ENCODE results near the gene SIDT1.

The SIDT1 gene

GRCh38 chr3:113597596-113598354 is 65.4 kb downstream of the SIDT1 start:
- Histone ChIP-seq H3K4me2 (no peak overlapping the region), H3K4me1 (ENCODE audit: low read depth, poor library complexity, severe bottlenecking) (no peaks in the 10 kb centered on the region), H4K20me1 (ENCODE audit: insufficient read depth) (no peaks in the 10 kb centered on the region), H3K36me3 (ENCODE audit: insufficient read depth) (no peaks in the 10 kb centered on the region), H3K27ac (no peak overlapping the region), H3K27me3 (ENCODE audit: insufficient read depth, low read depth) (no peaks in the 10 kb centered on the region), H2AFZ (ENCODE audit: low read depth) (no peak overlapping the region), H3K79me2 (ENCODE audit: insufficient read depth, low read depth) (no peaks in the 10 kb centered on the region), H3K4me3 (IDR thresholded peaks at IDR 0.05; ENCODE audit: insufficient read depth, low read depth, low read length) (no peak overlapping the region), H3K9ac (no peak overlapping the region)
- TF ChIP-seq, protein P1, sequence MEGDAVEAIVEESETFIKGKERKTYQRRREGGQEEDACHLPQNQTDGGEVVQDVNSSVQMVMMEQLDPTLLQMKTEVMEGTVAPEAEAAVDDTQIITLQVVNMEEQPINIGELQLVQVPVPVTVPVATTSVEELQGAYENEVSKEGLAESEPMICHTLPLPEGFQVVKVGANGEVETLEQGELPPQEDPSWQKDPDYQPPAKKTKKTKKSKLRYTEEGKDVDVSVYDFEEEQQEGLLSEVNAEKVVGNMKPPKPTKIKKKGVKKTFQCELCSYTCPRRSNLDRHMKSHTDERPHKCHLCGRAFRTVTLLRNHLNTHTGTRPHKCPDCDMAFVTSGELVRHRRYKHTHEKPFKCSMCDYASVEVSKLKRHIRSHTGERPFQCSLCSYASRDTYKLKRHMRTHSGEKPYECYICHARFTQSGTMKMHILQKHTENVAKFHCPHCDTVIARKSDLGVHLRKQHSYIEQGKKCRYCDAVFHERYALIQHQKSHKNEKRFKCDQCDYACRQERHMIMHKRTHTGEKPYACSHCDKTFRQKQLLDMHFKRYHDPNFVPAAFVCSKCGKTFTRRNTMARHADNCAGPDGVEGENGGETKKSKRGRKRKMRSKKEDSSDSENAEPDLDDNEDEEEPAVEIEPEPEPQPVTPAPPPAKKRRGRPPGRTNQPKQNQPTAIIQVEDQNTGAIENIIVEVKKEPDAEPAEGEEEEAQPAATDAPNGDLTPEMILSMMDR (conservative IDR thresholded peaks at IDR 0.05; ENCODE audit: low read depth, low read length) = no peak

- Histone ChIP-seq H3K9ac (no peak overlapping the region), H3K4me2 (no peak overlapping the region), H3K36me3 (ENCODE audit: insufficient read depth) (no peaks in the 10 kb centered on the region), H3K27me3 (ENCODE audit: insufficient read depth, low read depth) (no peaks in the 10 kb centered on the region), H3K4me1 (ENCODE audit: low read depth, poor library complexity, severe bottlenecking) (peaks cover 2% of the 10 kb centered on the region), H3K79me2 (ENCODE audit: insufficient read depth, low read depth) (no peaks in the 10 kb centered on the region), H2AFZ (ENCODE audit: low read depth) (no peak overlapping the region), H3K4me3 (IDR thresholded peaks at IDR 0.05; ENCODE audit: insufficient read depth, low read depth, low read length) (no peak overlapping the region), H3K27ac (no peak overlapping the region), H4K20me1 (ENCODE audit: insufficient read depth) (no peaks in the 10 kb centered on the region)
- TF ChIP-seq, protein P1 (conservative IDR thresholded peaks at IDR 0.05; ENCODE audit: low read depth, low read length) = no peak
Measured at GRCh38 chr3:113600418-113601182, 68.2 kb downstream of the SIDT1 start.

- TF ChIP-seq, protein P1 (conservative IDR thresholded peaks at IDR 0.05; ENCODE audit: low read depth, low read length) = no peak
- no peaks in the 10 kb centered on the region for H3K79me2 ChIP-seq (ENCODE audit: insufficient read depth, low read depth)
- H3K4me2 ChIP-seq = no peak overlapping the region
- no peak overlapping the region for H3K27ac ChIP-seq
- peaks cover 8% of the 10 kb centered on the region for H3K4me1 ChIP-seq (ENCODE audit: low read depth, poor library complexity, severe bottlenecking)
- no peaks in the 10 kb centered on the region for H4K20me1 ChIP-seq (ENCODE audit: insufficient read depth)
- H3K9ac ChIP-seq = no peak overlapping the region
- no peak overlapping the region for H2AFZ ChIP-seq (ENCODE audit: low read depth)
- H3K36me3 ChIP-seq (ENCODE audit: insufficient read depth) = no peaks in the 10 kb centered on the region
- no peaks in the 10 kb centered on the region for H3K27me3 ChIP-seq (ENCODE audit: insufficient read depth, low read depth)
- H3K4me3 ChIP-seq (IDR thresholded peaks at IDR 0.05; ENCODE audit: insufficient read depth, low read depth, low read length) = no peak overlapping the region
Measured at GRCh38 chr3:113601240-113601639, 68.9 kb downstream of the SIDT1 start.

- Histone ChIP-seq H3K79me2 (ENCODE audit: insufficient read depth, low read depth) (no peaks in the 10 kb centered on the region), H3K4me2 (no peak overlapping the region), H3K4me3 (IDR thresholded peaks at IDR 0.05; ENCODE audit: insufficient read depth, low read depth, low read length) (no peak overlapping the region), H3K27me3 (ENCODE audit: insufficient read depth, low read depth) (no peaks in the 10 kb centered on the region), H3K36me3 (ENCODE audit: insufficient read depth) (no peaks in the 10 kb centered on the region), H2AFZ (ENCODE audit: low read depth) (no peak overlapping the region), H3K27ac (no peak overlapping the region), H3K4me1 (ENCODE audit: low read depth, poor library complexity, severe bottlenecking) (peaks cover 18% of the 10 kb centered on the region), H4K20me1 (ENCODE audit: insufficient read depth) (no peaks in the 10 kb centered on the region), H3K9ac (no peak overlapping the region)
- TF ChIP-seq, protein P1 (conservative IDR thresholded peaks at IDR 0.05; ENCODE audit: low read depth, low read length) = no peak
Measured at GRCh38 chr3:113602256-113602655, 69.9 kb downstream of the SIDT1 start.
